ENCODE data around the gene FAM240A. TPM values are rescaled to one million over a fixed set of nuclear protein-coding genes. Genes with fewer than 3 reads are reported as not detected.

Gene FAM240A
- total RNA-seq, 1 experiment from 2014 or later, result not detected

DNA sequence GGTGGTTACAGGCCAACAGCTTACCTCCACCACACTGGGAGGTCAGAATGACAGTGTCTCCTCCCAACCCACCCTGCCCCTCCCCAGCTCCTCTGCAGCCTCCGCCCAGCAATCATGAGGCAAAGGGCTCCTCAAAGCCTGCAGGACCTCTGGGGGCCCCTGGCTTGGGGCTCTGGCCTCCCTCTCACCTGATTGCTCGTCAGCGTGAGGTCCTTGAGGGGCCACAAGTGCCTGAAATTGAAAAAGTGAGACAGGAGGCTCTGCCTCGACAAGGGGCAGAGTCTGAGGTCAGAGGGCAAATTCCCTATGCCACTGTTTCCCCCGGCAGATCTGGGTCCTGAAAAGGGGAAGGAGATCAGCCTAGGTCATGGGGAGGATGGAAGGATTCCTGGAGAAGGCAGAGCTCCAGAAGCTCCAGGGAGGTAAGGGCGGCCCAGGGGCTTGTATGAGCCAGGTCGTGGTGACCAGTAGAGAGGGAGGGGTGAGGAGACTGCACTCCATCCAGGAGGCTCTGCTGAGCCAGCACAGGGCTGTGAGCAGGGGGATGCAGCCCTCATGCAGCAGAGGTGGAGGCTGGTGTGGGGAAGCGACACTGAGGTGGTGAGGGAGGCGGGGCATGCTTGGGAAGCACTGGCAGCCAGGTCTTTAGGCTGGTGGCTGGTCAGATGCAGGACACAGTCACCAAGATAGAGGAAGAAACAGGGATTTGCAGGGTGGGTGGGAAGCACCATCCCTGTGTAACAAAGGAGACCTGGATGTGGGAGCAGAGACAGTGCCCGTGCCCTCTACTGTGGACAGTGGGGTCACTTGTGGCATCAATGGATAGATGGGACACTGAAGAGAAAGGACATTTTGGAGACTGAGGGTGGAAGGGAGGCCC lies 61.1 kb downstream of the FAM240A start:
- BruUV-seq (replicated peaks), result no TSS peak
- CTCF ChIA-PET, result no interaction called here
- intact Hi-C loops (cut with micrococcal nuclease), result no loop called here
- H3K9me3 ChIP-seq (ENCODE audit: low read length), result no peaks in the 10 kb centered on the region
- H4K20me1 ChIP-seq (ENCODE audit: low read length), result no peaks in the 10 kb centered on the region
- no peak overlapping the region for H2AFZ ChIP-seq (ENCODE audit: low read length)
- H3K4me3 ChIP-seq (ENCODE audit: low read length), result no peak overlapping the region
- TF ChIP-seq EZH2 (IDR thresholded peaks at IDR 0.05; ENCODE audit: low read length, unreplicated experiment) (no peak), EZH2phosphoT487 (IDR thresholded peaks at IDR 0.05; ENCODE audit: borderline replicate concordance, low read length) (no peak), CTCF (conservative IDR thresholded peaks at IDR 0.05; ENCODE audit: low read depth, low read length) (no peak)
- H3K9ac ChIP-seq (ENCODE audit: low read length), result no peak overlapping the region
- H3F3A ChIP-seq (ENCODE audit: low read length, unreplicated experiment), result no peaks in the 10 kb centered on the region
- H3K27me3 ChIP-seq (ENCODE audit: low read length), result no peaks in the 10 kb centered on the region
- no peak for ATAC-seq
- POLR2A ChIA-PET (ENCODE audit: unreplicated experiment), result no interaction called here
- H3K4me1 ChIP-seq (ENCODE audit: insufficient read depth, low read length), result no peaks in the 10 kb centered on the region
- H3K27ac ChIP-seq (ENCODE audit: low read length), result no peak overlapping the region
- no peak for DNase-seq
- H3K9me2 ChIP-seq (replicated peaks; ENCODE audit: low read length), result no peaks in the 10 kb centered on the region
- H3K4me2 ChIP-seq (ENCODE audit: low read length), result no peak overlapping the region
- H3K36me3 ChIP-seq (ENCODE audit: low read depth, low read length), result peaks cover 6% of the 10 kb centered on the region; the same call in 1 of the 2 replicates
- no peaks in the 10 kb centered on the region for H3K79me2 ChIP-seq (ENCODE audit: low read length)

- POLR2A ChIA-PET (ENCODE audit: unreplicated experiment), result no interaction called here
Observed at GRCh38 chr3:46674031-46674845, 61.9 kb downstream of the FAM240A start.

More at GRCh38 chr3:46674031-46674845, 61.9 kb downstream of the FAM240A start:
- intact Hi-C loops (cut with micrococcal nuclease), result no loop called here
- no TSS peak for BruUV-seq (replicated peaks)
- DNase-seq (no peak), ATAC-seq (no peak)
- H3K9me2 ChIP-seq (replicated peaks; ENCODE audit: low read length), result no peaks in the 10 kb centered on the region
- no peaks in the 10 kb centered on the region for H3K27me3 ChIP-seq (ENCODE audit: low read length)
- H2AFZ ChIP-seq (ENCODE audit: low read length), result no peak overlapping the region
- H3K79me2 ChIP-seq (ENCODE audit: low read length), result no peaks in the 10 kb centered on the region
- no peaks in the 10 kb centered on the region for H3K4me1 ChIP-seq (ENCODE audit: insufficient read depth, low read length)
- peaks cover 6% of the 10 kb centered on the region; the same call in 1 of the 2 replicates for H3K36me3 ChIP-seq (ENCODE audit: low read depth, low read length)
- no peak overlapping the region for H3K4me2 ChIP-seq (ENCODE audit: low read length)
- no peaks in the 10 kb centered on the region for H3K9me3 ChIP-seq (ENCODE audit: low read length)
- no peaks in the 10 kb centered on the region for H3F3A ChIP-seq (ENCODE audit: low read length, unreplicated experiment)
- CTCF ChIA-PET, result no interaction called here
- H3K27ac ChIP-seq (ENCODE audit: low read length), result no peak overlapping the region
- no peak overlapping the region for H3K4me3 ChIP-seq (ENCODE audit: low read length)
- TF ChIP-seq CTCF (conservative IDR thresholded peaks at IDR 0.05; ENCODE audit: low read depth, low read length) (peak; percentile 50), EZH2 (IDR thresholded peaks at IDR 0.05; ENCODE audit: low read length, unreplicated experiment) (no peak)
- no peak overlapping the region for H3K9ac ChIP-seq (ENCODE audit: low read length)
- no peaks in the 10 kb centered on the region for H4K20me1 ChIP-seq (ENCODE audit: low read length)

All from PC-3 (cell line).